Endometrium (tissue), 2 donors: Measurements from ENCODE around the gene ARG1.

Experiments used
- FAIRE-seq: peaks from 2 replicates; lab custom pipeline; 2012; peaks lifted over from hg19 to GRCh38; lab: Jason Lieb, UNC
- donor health status: control.
- donor health status: control.

Gene ARG1

DNA sequence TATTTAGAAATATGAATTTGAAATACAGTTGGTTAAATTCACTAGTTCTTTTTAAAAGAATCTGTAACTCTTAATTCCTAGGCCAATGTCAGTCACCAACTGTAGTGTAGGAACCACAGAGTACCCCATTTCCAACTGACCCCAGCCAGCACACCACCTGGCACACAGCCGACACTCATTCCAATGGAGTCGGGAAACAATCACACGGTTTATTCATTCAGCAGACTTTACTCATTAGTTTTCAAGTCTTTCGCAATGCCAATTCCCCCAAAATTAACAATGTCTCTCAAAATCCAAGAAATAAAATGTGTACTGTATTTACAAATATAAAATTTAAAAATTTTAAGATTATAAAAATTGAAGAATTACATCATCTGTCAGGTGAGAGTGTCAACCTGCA, 13.5 kb downstream of the ARG1 start:
- no peak for FAIRE-seq

DNA sequence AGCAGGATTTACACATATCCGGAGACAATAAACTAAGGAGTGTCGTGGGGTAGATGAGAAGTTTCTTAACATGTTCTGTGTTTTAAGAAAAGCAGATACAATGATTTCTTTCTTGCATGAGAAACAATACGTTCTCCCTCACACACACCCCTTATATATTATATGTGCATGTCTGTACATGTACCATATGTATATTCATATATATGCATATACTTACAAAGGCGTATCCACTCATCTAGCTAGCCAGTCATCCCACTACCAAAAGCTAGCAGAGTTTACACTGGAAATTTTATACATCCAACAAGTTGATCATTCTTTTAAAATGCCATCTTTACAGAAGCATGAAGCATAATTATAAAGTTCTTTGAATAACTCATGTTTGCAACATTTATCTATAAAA, 14.9 kb downstream of the ARG1 start:
- no peak for FAIRE-seq

DNA sequence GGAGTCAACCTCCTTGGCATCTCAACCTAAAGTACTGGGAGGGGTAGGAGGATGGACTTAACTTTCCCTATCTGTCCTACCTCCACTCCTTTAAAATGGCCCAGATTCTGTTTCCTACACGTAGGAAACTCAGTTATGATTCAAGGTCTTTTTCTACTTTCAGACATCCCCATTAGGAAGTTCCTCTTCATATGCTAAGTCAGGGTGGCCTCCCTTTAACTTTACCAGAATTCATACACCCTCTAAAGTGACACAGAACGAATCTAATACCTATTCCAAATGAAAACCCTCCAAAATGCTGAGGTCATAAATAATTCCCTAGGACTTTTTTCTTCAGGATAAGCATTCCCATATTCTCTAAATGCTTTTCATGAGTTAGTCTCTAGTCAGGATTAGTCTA, 15.6 kb downstream of the ARG1 start:
- FAIRE-seq, result no peak

DNA sequence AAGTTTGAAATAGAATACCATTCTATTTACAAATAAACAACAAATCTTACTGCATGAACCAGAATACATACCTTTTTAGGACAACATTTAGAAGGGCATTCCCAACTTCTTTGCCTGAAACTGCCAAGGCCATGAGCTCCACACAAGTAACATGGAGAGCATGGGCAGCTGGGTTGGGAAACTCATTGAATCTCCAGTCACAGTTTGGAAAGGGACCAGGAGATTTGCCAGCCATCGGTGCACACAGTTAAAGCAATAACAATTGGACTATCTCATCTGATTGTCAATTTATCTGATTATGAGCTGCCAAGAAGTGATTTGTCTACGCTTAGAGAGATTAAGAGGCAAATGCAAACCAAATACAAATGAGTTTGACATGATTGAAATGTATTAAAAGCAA, 19.9 kb downstream of the ARG1 start:
- FAIRE-seq, result no peak

DNA sequence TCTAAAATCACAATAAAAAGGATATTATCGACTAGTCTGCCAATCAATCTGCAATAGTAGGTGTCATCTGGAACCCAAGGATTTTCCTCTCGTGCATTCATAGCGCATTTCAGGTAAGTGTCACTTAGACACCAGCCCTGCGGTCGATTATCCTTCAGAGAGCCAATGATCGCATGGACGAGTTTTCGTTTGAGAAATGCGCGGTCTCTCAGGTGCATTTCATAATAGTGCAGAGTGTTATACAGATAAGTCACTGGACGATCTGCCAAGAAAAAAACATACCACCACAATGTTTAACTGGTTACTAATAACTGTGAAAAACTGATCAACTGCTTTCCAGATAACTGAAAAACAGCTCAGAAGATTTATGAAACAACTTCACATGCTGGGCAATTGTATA, 21.0 kb downstream of the ARG1 start:
- FAIRE-seq, result no peak

DNA sequence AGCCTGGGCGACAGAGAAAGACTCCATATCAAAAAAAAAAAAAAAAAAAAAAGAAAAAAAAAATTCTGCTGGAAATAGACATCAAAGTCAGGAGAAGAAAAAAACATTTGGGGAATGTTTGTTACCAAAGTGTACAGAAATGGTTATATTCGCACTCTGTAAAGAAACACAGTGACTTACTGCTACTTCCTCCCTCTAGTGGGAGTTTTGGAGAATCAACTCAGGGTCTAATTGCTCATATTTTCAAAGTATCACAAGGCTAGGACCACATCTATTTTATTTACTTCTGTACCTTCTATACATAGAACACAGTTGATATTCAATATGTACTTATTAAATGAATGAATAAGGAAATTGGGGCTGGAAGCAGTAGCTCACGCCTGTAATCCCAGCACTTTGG, 24.4 kb downstream of the ARG1 start:
- no peak for FAIRE-seq

DNA sequence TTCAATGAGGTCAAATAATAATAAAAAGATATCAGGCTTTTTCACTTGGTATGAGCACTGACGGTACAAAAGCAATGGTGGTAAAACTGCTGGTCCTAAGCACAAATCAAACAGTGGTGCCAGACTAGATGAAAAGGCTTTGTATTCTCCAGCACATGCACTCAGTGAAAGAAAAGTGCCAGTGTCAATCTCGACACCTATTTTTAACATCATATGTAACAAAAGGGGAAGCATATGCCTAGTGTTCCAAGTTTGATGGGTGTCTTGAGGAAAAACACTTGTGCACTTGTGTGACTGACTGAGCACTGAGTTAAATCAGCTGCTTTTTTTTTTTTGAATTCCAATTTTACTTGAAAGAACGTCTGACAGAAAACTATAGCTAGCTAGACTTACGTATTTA, 27.7 kb downstream of the ARG1 start:
- FAIRE-seq, result no peak

DNA sequence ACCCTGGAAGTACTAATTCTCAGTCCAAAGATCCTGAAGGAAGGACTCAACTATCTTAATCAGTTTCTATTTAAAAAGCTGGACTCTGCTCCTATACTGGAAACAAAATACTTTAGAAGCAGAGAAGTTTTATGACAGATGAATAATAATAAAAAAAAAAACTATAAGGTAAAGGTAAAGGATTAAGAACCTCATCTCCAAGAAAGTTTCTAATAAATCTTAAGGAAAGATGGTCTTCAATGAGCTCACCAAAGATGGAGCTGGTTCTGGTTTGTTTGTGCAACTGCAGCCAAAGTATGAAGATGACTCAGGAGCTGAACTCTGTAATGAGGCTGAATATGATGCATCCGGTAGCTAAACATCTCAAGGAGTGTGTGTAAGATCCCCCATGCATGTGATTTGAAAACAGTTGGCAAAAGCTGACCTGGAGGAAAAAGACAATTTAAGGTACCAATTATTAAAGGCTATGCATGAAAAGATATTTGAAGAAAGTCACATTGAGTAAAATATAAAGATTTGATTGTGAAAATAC, 29.8 kb downstream of the ARG1 start:
- no peak for FAIRE-seq

DNA sequence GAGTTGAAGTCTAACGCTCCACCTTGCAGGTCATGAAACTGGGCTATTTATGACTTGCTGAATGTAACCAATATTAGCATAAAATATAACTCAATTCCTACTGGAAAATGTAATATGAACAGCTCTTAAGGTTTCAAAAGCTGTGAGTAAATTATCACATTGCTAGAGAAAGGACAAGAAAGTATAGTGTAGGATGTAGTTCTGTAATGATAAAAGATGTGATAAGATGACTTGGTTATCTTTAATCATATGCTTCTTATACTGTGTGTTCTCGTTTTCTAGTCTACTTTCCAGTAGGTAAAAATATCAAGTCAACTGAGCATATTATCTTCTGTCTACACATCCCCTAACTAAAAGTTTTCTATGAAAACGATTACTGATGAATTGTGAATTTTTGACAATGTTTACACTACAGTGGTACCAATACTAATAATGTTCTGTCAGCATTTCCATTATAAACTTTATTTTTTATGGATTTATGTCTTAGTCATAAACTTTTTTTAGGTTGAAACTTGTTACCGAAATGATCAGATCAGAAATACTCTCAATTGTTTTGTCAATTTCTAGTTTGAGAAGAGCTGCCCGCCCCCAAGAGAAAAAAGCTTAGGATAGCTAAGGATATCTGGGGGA, 40.4 kb downstream of the ARG1 start:
- FAIRE-seq, result no peak

DNA sequence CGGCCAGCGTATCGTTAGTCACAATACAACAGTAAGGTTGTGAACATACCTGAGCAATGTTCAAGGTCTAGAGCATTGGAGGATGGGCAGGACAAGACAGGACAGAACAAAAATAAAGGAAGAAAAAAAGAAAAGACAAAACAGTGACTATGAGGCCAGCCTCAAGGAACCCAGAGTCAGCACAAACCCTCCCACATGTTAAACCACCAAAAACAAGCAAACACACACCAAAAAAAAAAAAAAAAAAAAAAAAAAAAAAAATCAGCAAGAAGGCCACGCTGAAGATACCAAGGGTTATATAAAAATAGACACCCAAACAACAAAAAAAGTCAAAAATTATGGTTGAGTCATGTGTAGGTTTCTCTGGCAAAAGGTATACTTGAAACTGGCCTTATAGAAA, 42.2 kb downstream of the ARG1 start:
- no peak for FAIRE-seq

DNA sequence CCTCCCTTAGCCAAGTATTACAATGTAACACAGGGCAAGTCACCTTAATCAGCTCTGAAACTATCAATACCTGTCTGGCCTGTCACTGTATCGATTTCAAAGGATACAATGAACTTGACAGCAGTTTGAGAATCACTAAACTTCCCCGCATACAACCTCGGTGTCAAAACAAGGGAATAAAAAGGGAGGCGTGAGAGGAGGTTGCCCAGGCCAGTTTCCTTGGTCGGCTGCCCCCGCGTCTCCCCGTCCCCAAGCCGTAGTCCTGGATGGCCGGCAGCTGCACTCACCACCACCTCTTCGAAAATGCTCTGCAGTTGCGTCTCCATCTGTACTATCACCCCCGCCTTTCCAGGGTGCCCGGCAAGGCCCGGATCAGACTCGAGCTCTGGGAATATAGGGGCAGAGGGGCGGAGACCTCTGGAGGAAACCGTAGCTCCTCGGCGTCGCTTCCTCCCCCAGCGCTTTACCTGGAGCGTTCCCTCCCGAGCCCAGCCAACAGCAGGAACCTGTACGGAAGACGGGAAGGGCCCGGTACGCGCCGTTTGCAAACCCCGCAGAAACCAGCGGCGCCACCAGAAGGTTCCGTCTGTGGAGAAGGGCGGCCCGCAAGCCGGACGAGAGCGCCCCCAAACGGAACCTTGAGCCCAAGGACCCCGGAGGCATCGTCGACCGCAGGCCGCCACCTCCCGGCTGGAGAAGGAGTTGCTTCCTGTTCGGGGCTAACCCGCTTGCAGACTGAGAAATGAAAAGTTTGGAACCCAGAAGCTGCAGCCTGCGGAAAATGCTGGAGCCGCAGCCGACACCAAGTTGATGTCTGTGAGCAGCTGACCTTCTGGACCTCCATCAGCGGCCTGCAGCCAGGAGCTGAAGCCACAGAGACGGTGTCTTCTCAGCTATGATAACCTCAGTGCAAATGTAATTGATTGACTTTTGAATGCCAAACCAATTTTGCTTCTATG, 55.0 kb downstream of the ARG1 start, which contains the start of gene MED23:
MED23 (minus strand) TSS at position 519 of the 959 bp plus-strand sequence; CDS start at position 326, 193 bp downstream.
- FAIRE-seq, result peak; percentile 90

DNA sequence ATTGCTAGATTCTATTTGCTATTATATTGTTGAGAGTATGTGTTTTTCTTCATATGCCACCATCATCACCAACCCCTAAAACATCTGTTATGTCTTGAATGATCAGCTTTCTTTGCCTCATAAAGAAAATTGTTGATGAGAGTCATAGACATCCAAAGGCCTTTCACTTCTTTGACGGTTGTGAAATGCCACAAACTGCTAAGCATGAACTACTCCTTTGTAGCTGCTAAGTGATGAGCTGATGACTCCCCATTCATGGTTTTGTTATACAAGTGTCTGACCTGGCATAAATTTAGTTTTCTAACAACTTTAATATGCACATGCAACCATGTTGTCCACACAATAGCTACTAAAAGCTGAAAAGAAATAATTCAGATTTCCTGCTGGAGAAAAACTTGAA, 55.7 kb downstream of the ARG1 start:
- no peak for FAIRE-seq

DNA sequence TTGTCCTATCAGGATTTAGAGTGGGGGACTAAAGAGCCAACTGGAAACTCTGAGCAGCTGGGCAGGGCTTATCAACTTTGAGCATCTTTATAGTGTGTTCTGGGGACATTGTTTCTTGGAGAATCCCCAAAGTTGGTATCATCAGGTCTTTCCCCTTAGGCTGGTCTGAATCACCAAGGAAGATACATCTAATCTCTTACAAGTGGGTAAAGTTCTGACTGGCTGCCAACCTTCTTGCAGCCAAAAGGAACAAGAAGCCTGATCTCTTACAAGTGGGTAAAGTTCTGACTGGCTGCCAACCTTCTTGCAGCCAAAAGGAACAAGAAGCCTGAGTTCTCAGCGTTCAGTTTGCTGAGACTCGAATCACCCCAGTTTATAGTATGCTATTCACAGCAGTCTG, 56.6 kb downstream of the ARG1 start:
- FAIRE-seq, result no peak

DNA sequence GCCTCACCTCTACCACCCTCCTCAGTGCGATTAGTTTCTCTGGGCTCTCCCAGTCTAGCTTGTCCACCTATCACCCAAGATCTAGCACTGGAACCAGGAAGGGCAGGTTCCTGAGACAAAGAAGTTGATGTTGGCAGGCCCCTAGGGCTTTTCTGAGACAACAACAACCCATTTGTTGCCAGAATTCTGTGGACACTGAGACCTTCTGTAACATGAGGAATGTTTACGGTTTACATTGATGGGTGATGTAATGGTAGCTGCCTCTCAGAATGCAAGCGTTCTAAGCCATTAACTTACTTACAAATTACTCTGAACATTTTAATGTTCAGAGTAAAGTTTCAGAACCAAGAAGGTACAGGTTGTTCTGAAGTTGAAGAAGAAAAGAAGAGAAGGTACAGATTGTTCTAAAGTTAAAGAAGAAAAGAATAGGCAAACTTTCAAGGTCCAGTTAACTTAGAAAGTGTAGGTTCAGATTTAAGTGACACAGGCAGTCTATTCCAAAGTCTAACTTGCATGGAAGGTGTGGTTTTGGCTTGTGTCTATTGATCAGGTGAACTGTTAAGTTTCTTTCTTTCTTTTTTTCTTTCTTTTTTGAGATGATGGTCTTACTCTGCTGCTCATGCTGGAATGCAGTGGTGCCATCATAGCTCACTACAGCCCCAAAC, 58.7 kb downstream of the ARG1 start:
- no peak for FAIRE-seq
